Measurements from ENCODE around the gene RARS2.

Gene RARS2

DNA sequence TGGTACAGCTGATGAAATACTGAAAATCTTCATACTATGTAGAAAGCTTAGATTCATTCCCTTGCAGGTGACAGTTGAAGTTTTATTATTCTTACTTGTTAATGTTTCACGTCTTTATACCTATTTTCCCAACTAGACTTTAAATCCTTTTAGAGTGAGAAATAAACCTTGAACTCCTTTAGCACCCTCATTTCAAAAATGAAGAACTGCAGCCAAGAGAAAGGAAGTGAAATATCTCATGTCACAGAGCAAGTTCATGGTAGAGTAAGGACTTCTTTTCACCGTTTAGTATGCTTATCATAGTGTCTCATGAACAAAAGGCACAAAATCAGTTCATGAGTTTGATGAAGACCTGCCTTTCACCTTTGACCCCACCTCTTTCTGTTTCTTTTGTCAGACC lies 38.6 kb upstream of the RARS2 start:
- Histone ChIP-seq H3K4me3 (ENCODE audit: low read depth, low read length) (no peak overlapping the region), H3K4me1 (ENCODE audit: control insufficient read depth, insufficient read depth, low read length) (no peaks in the 10 kb centered on the region), H3K27ac (ENCODE audit: extremely low read depth, low read depth, low read length) (no peak overlapping the region), H3K9me3 (ENCODE audit: control insufficient read depth, insufficient read depth, low read depth, low read length) (no peaks in the 10 kb centered on the region), H3K36me3 (ENCODE audit: control insufficient read depth in 2 of 2, insufficient read depth in 1 of 2, low read length in 2 of 2) (peaks cover 26 to 47% of the 10 kb centered on the region in 2 experiments; a peak in 2 of 3 replicates)
- TF ChIP-seq ZNF843 (tag by site-specific recombination; IDR thresholded peaks at IDR 0.05), result no peak
- TF ChIP-seq ZXDB (tag by site-specific recombination; IDR thresholded peaks at IDR 0.05), result no peak
- no peak for TF ChIP-seq EGR2 (tag by site-specific recombination; IDR thresholded peaks at IDR 0.05; ENCODE audit: low read depth)
- no peak for TF ChIP-seq ZNF416 (tag by site-specific recombination; IDR thresholded peaks at IDR 0.05)
- TF ChIP-seq ZNF184 (tag by site-specific recombination; IDR thresholded peaks at IDR 0.05), result no peak
- TF ChIP-seq BCL11B (tag by site-specific recombination; IDR thresholded peaks at IDR 0.05; ENCODE audit: low read depth), result no peak
- no peak for TF ChIP-seq ZNF837 (tag by site-specific recombination; IDR thresholded peaks at IDR 0.05)
- no peak for TF ChIP-seq ZNF148 (tag by site-specific recombination; IDR thresholded peaks at IDR 0.05; ENCODE audit: borderline replicate concordance)
- no peak for TF ChIP-seq ZNF214 (tag by site-specific recombination; IDR thresholded peaks at IDR 0.05; ENCODE audit: borderline replicate concordance)
- TF ChIP-seq ZNF548 (tag by site-specific recombination; IDR thresholded peaks at IDR 0.05), result no peak
- no peak for TF ChIP-seq ZIC2 (tag by site-specific recombination; IDR thresholded peaks at IDR 0.05)
- TF ChIP-seq ZNF223 (tag by site-specific recombination; IDR thresholded peaks at IDR 0.05), result no peak
- no peak for TF ChIP-seq PRDM2 (tag by site-specific recombination; IDR thresholded peaks at IDR 0.05; ENCODE audit: borderline replicate concordance)
- TF ChIP-seq ZNF311 (tag by site-specific recombination; IDR thresholded peaks at IDR 0.05; ENCODE audit: borderline replicate concordance), result no peak
- POLR2A ChIA-PET, result no interaction called here
- CTCF ChIA-PET, result no interaction called here

GRCh38 chr6:87623248-87623647 lies 33.5 kb upstream of the RARS2 start:
- no peaks in the 10 kb centered on the region for H3K4me1 ChIP-seq (ENCODE audit: control insufficient read depth, insufficient read depth, low read length)
- H3K9me3 ChIP-seq (ENCODE audit: control insufficient read depth, insufficient read depth, low read depth, low read length), result no peaks in the 10 kb centered on the region
- ChIA-PET CTCF (no interaction called here), POLR2A (no interaction called here)
- H3K27ac ChIP-seq (ENCODE audit: extremely low read depth, low read depth, low read length), result no peak overlapping the region
- TF ChIP-seq, protein P1, sequence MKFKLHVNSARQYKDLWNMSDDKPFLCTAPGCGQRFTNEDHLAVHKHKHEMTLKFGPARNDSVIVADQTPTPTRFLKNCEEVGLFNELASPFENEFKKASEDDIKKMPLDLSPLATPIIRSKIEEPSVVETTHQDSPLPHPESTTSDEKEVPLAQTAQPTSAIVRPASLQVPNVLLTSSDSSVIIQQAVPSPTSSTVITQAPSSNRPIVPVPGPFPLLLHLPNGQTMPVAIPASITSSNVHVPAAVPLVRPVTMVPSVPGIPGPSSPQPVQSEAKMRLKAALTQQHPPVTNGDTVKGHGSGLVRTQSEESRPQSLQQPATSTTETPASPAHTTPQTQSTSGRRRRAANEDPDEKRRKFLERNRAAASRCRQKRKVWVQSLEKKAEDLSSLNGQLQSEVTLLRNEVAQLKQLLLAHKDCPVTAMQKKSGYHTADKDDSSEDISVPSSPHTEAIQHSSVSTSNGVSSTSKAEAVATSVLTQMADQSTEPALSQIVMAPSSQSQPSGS (tag by site-specific recombination; IDR thresholded peaks at IDR 0.05; ENCODE audit: low read depth), result no peak
- TF ChIP-seq GFI1B (tag by site-specific recombination; IDR thresholded peaks at IDR 0.05) (no peak), ZFHX2 (tag by site-specific recombination; conservative IDR thresholded peaks at IDR 0.05) (no peak), ZNF391 (tag by site-specific recombination; IDR thresholded peaks at IDR 0.05; ENCODE audit: borderline replicate concordance, low read depth) (no peak), ZNF449 (tag by site-specific recombination; IDR thresholded peaks at IDR 0.05) (no peak)
- H3K36me3 ChIP-seq (ENCODE audit: control insufficient read depth in 2 of 2, insufficient read depth in 1 of 2, low read length in 2 of 2), result peaks cover 30 to 48% of the 10 kb centered on the region in 2 experiments
- no peak overlapping the region for H3K4me3 ChIP-seq (ENCODE audit: low read depth, low read length)
